HS-5 (cell line): ENCODE results near the gene PLEKHA4.
A peak's percentile ranks its signal among the peaks of the same experiment; 100 is the strongest.
"Not testable (repeated sequence)": the region's sequence is repeated elsewhere in the genome, so short reads cannot be mapped to it uniquely, and the experiment has no call there.

Experiments
- DNase-seq: peaks from one replicate; pipeline ENCODE4 v3.0.0-alpha.2; 2012; ENCODE audit warnings: low read depth

Gene PLEKHA4

GRCh38 chr19:48797103-48797502, 71.3 kb downstream of the PLEKHA4 start:
- DNase-seq: no peak

GRCh38 chr19:48796298-48797083, 71.9 kb downstream of the PLEKHA4 start:
- DNase-seq: no peak

GRCh38 chr19:48795685-48796070, 72.7 kb downstream of the PLEKHA4 start:
- DNase-seq: no peak

- peak; percentile 77 for DNase-seq
Observed at GRCh38 chr19:48795055-48795684, 73.2 kb downstream of the PLEKHA4 start.

GRCh38 chr19:48794291-48794690, 74.1 kb downstream of the PLEKHA4 start:
- DNase-seq: no peak

- no peak for DNase-seq
Observed at GRCh38 chr19:48793271-48793670, 75.1 kb downstream of the PLEKHA4 start.

GRCh38 chr19:48787331-48787730, 81.1 kb downstream of the PLEKHA4 start:
- DNase-seq: not testable (repeated sequence)
